ENCODE measurements around the gene RBM20.

Gene RBM20

DNA sequence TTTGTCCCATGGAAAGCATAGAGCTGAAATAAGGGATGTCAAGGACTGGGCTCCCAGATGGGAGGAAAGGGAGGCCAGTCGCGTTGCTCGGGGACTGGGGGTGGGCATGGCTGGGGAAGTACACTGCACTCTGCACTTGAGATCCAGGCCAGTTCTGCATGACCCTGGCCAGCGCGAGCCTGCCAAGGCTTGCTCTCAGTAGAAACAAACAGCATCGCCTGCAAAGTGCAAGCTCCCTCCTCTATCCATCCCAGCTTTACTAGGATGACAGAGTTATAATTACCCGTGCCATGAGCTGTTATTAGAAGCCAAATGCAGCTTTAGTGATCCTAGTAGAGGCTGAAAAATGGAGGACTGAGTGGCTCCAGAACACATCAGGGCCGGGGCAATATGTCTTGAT lies 183.7 kb downstream of the RBM20 start:
- Histone ChIP-seq H3K4me1 (ENCODE audit: control insufficient read depth, low read depth, low read length) (peaks cover 7% of the 10 kb centered on the region), H3K4me3 (ENCODE audit: low read length) (no peak overlapping the region), H3K9ac (ENCODE audit: low read length) (no peak overlapping the region), H3K9me3 (ENCODE audit: control insufficient read depth, low read depth, low read length) (no peaks in the 10 kb centered on the region), H3K36me3 (ENCODE audit: control insufficient read depth, low read depth, low read length) (no peaks in the 10 kb centered on the region), H3K27ac (ENCODE audit: low read length) (no peak overlapping the region), H3K27me3 (ENCODE audit: control insufficient read depth, insufficient read depth, low read length) (no peaks in the 10 kb centered on the region)

DNA sequence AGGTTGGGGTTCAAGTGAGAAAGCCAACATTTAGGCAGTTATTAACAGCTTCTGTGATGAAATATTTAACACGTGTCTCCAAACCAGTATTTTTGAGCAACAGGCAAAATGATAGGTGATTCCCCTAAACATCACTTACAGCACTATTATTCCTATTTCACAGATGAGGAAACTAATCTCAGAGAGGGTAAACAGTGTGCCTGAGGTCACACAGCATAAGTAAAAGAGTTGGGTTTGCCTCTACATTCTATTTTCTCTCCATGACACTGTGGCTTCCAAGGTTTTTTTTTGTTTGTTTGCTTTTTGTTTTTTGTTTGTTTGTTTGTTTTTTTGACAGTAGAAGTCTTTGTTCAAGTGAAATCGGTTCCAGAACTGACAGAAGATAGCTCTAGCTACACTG lies 184.4 kb downstream of the RBM20 start:
- H3K27me3 ChIP-seq (ENCODE audit: control insufficient read depth, insufficient read depth, low read length) = no peaks in the 10 kb centered on the region
- H3K27ac ChIP-seq (ENCODE audit: low read length) = no peak overlapping the region
- no peaks in the 10 kb centered on the region for H3K36me3 ChIP-seq (ENCODE audit: control insufficient read depth, low read depth, low read length)
- no peak overlapping the region for H3K4me3 ChIP-seq (ENCODE audit: low read length)
- H3K4me1 ChIP-seq (ENCODE audit: control insufficient read depth, low read depth, low read length) = peaks cover under 1% of the 10 kb centered on the region
- no peak overlapping the region for H3K9ac ChIP-seq (ENCODE audit: low read length)
- H3K9me3 ChIP-seq (ENCODE audit: control insufficient read depth, low read depth, low read length) = no peaks in the 10 kb centered on the region

DNA sequence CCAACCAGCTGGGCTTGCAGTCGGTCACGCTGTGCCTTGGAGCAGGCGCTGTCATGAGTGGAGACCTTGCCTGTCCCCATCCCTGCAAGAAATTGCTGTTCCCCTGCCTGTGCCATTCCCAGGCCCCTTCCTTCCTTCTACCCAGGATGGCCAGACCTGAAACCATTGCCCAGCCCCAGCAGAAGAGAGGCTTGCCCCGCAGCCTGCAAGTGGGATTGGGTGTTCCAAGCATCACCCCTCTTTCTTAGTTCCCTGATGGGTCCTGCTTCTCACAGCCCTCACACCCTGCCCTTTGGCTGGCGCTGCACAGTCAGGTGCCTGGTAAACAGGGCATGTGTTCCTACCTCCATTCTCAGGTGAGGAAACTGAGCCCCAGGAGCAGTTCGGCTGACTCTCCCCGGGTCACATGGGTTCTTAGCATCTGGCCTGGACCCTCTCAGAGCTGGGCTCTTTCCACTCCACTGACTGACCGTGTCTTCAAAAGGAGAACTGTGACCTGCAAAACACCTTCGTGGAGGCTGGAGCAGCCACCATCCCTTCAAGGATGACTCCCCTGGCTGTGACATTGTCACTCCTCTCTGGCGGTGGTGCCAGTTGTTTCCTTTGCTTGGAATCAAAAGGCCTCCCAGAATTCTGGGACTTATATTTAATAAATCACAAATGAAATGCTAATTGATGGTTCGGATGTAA lies 185.7 kb downstream of the RBM20 start:
- Histone ChIP-seq H3K27ac (ENCODE audit: low read length) (no peak overlapping the region), H3K9me3 (ENCODE audit: control insufficient read depth, low read depth, low read length) (no peaks in the 10 kb centered on the region), H3K36me3 (ENCODE audit: control insufficient read depth, low read depth, low read length) (no peaks in the 10 kb centered on the region), H3K4me3 (ENCODE audit: low read length) (no peak overlapping the region), H3K9ac (ENCODE audit: low read length) (no peak overlapping the region), H3K27me3 (ENCODE audit: control insufficient read depth, insufficient read depth, low read length) (no peaks in the 10 kb centered on the region), H3K4me1 (ENCODE audit: control insufficient read depth, low read depth, low read length) (peaks cover 8% of the 10 kb centered on the region)

DNA sequence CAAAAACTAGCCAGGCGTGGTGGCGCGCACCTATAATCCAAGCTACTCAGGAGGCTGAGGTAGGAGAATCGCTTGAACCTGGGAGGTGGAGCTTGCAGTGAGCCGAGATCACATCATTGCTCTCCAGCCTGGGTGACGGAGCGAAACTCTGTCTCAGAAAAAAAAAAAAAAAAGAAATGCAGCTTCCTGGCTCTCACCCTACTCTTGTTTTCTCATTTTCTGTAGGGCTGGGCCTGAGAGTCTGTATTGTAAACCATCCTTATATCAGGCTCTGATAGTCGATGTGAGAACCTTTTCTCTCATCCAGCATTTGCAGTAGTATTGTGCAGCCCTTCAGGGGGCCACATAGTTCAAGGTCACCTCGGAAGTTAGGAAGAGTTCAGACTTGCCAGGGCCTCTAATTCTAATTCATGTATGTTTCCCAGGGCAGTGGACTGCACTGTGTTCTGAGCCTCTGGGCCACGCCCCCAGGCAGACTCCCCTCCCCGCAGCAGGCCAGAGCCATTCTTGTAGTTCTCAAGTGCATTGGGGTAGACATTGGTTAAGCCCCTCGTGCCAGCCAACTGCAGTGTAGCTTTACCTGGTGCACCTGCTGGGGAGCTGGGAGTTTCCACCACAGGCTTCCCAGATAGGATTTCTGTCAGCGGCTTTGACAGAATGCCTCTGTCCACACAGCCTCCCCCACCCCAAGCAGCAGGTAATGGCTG lies 189.3 kb downstream of the RBM20 start:
- H3K4me1 ChIP-seq (ENCODE audit: control insufficient read depth, low read depth, low read length) = peaks cover 10% of the 10 kb centered on the region
- no peak overlapping the region for H3K4me3 ChIP-seq (ENCODE audit: low read length)
- no peaks in the 10 kb centered on the region for H3K9me3 ChIP-seq (ENCODE audit: control insufficient read depth, low read depth, low read length)
- H3K27ac ChIP-seq (ENCODE audit: low read length) = no peak overlapping the region
- H3K27me3 ChIP-seq (ENCODE audit: control insufficient read depth, insufficient read depth, low read length) = no peaks in the 10 kb centered on the region
- no peaks in the 10 kb centered on the region for H3K36me3 ChIP-seq (ENCODE audit: control insufficient read depth, low read depth, low read length)
- no peak overlapping the region for H3K9ac ChIP-seq (ENCODE audit: low read length)

DNA sequence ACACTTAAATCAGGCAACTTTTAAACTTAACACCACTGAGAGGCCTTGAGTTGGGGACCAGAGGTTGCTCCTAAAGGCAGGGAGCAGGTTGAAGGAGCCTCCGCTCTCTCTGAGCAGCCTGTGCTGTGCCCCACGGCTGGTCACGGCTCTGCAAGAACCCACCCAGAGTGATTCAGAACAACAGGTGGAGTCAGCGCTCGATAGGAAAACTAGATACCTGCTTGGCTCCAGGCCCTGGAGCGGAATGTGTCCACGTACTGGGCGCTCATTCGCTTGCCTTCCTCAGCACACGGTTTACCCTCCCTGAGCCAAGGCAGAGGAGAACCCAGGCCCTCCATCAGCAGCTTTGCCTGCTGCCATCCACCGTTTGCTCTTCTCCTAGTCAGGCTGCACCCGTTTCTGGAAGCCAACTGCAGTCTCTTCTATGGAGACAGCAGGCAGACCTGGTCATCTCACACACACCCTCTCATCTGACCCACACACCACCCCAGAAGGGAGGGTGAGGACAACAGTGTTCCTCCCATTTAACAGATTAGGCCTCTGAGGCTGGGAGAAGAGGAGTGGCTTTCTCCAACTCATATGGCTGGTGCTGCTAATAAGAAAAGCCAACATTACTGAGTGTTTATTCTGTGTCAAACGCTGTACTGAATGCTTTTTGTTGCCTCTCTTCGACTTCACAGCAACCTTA lies 189.9 kb downstream of the RBM20 start:
- H3K27me3 ChIP-seq (ENCODE audit: control insufficient read depth, insufficient read depth, low read length) = no peaks in the 10 kb centered on the region
- no peaks in the 10 kb centered on the region for H3K36me3 ChIP-seq (ENCODE audit: control insufficient read depth, low read depth, low read length)
- no peak overlapping the region for H3K27ac ChIP-seq (ENCODE audit: low read length)
- H3K4me3 ChIP-seq (ENCODE audit: low read length) = no peak overlapping the region
- H3K4me1 ChIP-seq (ENCODE audit: control insufficient read depth, low read depth, low read length) = peaks cover 10% of the 10 kb centered on the region
- no peaks in the 10 kb centered on the region for H3K9me3 ChIP-seq (ENCODE audit: control insufficient read depth, low read depth, low read length)
- no peak overlapping the region for H3K9ac ChIP-seq (ENCODE audit: low read length)

DNA sequence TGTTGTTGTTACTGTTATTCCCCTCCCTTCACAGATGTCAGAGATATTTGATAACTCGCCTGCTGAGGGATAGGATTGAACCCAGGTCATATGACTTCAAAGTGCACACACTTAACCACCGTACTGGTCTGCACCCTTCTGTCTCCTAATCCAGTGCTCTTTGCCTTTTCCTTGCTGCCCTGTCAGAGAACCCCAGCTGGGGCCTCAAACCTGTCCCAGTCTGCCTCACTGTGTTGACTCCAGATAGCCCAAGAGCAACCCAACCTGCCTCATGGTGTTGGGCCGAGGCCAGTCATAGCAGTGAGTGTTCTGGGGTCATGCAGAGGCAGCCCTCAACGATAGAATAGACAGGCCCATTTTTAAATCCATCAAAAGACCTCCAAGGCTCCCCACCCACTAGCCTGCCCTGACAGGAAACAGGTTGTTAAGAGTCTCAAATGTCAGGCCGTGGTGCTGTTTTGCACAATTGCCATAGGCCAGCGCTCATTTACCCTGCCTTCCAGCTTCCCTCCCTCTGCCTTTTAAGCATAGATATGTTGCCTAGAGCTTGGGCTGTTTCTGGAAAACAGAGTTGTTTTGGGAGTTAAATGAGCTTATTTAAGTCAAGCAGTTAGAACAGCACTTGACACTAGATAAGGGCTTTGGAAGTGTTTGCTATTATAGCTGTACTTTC lies 190.6 kb downstream of the RBM20 start:
- no peak overlapping the region for H3K4me3 ChIP-seq (ENCODE audit: low read length)
- H3K27ac ChIP-seq (ENCODE audit: low read length) = no peak overlapping the region
- no peaks in the 10 kb centered on the region for H3K36me3 ChIP-seq (ENCODE audit: control insufficient read depth, low read depth, low read length)

DNA sequence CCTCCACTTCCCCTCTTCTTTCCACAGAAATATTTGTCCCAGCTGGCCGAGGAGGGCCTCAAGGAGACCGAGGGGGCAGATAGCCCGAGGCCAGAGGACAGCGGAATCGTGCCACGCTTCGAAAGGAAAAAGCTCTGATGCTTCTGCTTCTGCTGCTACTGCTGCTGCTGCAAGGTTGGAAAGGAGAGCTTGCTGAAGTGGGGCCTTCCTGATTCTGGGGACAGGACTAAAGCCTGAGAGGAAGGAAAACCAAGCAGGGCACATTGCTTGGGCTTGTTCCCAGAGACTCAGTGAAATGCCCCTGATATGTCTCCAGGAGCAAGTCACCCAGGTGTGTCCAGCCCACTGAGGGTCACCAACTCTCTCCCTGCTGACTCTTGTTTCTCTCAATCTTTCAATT lies 191.7 kb downstream of the RBM20 start:
- Histone ChIP-seq H3K4me1 (ENCODE audit: control insufficient read depth, low read depth, low read length) (peaks cover 10% of the 10 kb centered on the region), H3K4me3 (ENCODE audit: low read length) (no peak overlapping the region), H3K36me3 (ENCODE audit: control insufficient read depth, low read depth, low read length) (no peaks in the 10 kb centered on the region), H3K9ac (ENCODE audit: low read length) (no peak overlapping the region), H3K27ac (ENCODE audit: low read length) (no peak overlapping the region), H3K9me3 (ENCODE audit: control insufficient read depth, low read depth, low read length) (no peaks in the 10 kb centered on the region), H3K27me3 (ENCODE audit: control insufficient read depth, insufficient read depth, low read length) (no peaks in the 10 kb centered on the region)

More for the DNA sequence above, 190.6 kb downstream of the RBM20 start:
- Histone ChIP-seq H3K9me3 (ENCODE audit: control insufficient read depth, low read depth, low read length) (no peaks in the 10 kb centered on the region), H3K27me3 (ENCODE audit: control insufficient read depth, insufficient read depth, low read length) (no peaks in the 10 kb centered on the region), H3K4me1 (ENCODE audit: control insufficient read depth, low read depth, low read length) (peaks cover 10% of the 10 kb centered on the region), H3K9ac (ENCODE audit: low read length) (no peak overlapping the region)

DNA sequence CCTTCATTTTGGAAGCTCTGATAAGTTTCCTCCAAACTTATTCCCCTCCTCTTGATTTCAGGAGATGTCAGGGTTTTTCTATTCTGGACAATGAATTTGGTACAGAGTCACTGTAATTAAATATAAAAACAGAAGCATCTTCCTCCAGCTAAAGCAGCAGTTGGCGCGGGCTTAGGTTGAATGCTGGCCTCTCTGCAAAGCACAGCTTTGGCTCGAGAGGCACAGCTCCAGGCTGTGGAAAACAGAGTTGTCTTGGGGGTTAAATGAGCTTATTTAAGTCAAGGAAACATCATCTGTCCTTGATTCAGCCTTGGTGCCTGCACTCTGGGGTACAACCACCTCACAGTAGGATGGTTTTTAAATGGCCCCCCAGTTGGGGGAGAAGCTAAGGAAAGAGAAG lies 192.6 kb downstream of the RBM20 start:
- no peak overlapping the region for H3K27ac ChIP-seq (ENCODE audit: low read length)
- H3K4me3 ChIP-seq (ENCODE audit: low read length) = no peak overlapping the region
- H3K9ac ChIP-seq (ENCODE audit: low read length) = no peak overlapping the region
- no peaks in the 10 kb centered on the region for H3K9me3 ChIP-seq (ENCODE audit: control insufficient read depth, low read depth, low read length)
- peaks cover 10% of the 10 kb centered on the region for H3K4me1 ChIP-seq (ENCODE audit: control insufficient read depth, low read depth, low read length)
- H3K27me3 ChIP-seq (ENCODE audit: control insufficient read depth, insufficient read depth, low read length) = no peaks in the 10 kb centered on the region
- H3K36me3 ChIP-seq (ENCODE audit: control insufficient read depth, low read depth, low read length) = no peaks in the 10 kb centered on the region

DNA sequence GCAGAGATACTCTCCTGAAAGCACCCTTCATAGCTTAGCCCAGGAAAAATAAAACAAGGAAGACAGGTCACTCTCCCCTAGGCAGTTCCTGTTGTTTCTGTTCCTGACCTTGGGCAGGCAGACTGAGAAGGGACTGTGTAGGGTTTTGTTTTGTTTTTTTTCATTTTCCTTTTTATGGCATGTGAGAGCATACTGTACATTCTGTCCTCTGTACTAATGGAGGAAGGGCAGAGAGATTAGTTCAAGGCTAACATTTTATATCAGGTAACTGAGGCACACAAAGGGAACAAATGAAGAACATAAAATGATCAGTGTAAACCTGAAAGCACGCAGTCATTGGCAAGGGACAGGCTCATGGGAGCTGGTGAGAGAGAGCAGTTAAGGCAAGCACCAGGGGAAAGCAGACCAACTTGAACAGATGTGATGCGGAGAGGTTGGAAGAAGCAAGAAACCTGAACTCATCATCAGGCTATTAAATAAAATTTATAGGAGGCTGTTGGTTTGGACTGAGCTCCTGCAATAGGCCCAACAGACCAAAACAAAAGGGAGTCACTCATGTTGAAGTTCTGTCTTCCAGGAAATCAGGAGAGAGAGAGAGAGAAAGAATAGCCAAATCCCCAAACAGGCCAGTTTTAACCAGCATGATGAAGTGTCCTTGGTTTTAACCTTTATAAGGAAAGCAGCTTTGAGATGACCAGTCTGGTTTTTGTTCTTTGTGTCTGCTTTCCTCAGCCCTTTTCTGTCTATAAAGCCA lies 193.5 kb downstream of the RBM20 start:
- Histone ChIP-seq H3K9me3 (ENCODE audit: control insufficient read depth, low read depth, low read length) (no peaks in the 10 kb centered on the region), H3K36me3 (ENCODE audit: control insufficient read depth, low read depth, low read length) (no peaks in the 10 kb centered on the region), H3K27me3 (ENCODE audit: control insufficient read depth, insufficient read depth, low read length) (no peaks in the 10 kb centered on the region), H3K27ac (ENCODE audit: low read length) (no peak overlapping the region), H3K9ac (ENCODE audit: low read length) (no peak overlapping the region), H3K4me3 (ENCODE audit: low read length) (no peak overlapping the region), H3K4me1 (ENCODE audit: control insufficient read depth, low read depth, low read length) (peaks cover 10% of the 10 kb centered on the region)

DNA sequence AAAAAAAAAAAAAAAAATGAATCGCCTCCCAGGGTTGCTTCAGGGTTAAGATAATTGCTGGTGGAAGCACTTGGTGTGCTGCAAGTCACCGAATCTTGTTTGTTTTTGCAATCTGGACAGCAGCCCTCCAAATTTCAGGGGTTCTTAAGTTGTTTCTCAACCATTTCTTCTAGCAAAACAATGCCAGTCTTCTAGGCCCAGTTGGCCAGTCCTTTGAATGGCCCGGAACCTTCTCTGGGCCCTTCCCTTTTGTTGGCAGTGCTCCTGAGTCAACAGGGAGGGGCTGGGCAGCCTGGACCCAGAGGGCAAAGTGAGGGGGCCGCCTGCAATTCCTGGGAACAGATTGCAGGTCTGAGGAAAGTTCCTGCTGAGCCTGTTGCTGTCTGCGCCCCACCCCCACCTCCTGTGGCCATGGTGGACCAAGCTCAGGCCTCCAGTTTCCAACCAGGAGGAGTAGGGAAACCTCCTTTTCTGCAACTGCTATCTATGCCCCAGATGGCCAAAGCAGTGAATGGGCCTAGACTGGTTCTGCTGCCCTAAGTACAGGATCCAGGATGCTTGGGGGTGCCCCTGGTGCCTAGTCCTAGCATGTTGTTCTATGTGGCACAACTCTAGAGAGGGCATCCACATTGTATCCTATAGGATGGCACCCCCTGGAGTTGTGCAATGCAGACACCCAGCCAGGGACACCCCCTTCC lies 196.2 kb downstream of the RBM20 start:
- H3K9ac ChIP-seq (ENCODE audit: low read length) = no peak overlapping the region
- H3K4me1 ChIP-seq (ENCODE audit: control insufficient read depth, low read depth, low read length) = no peaks in the 10 kb centered on the region
- H3K27ac ChIP-seq (ENCODE audit: low read length) = no peak overlapping the region
- no peak overlapping the region for H3K4me3 ChIP-seq (ENCODE audit: low read length)
- H3K36me3 ChIP-seq (ENCODE audit: control insufficient read depth, low read depth, low read length) = no peaks in the 10 kb centered on the region
- no peaks in the 10 kb centered on the region for H3K27me3 ChIP-seq (ENCODE audit: control insufficient read depth, insufficient read depth, low read length)
- H3K9me3 ChIP-seq (ENCODE audit: control insufficient read depth, low read depth, low read length) = no peaks in the 10 kb centered on the region

Measured in iPS-18a (cell line).